HEK293 (cell line): ENCODE results near the gene ADAMTS2.

ENCODE experiments used
- SP2 ChIP-seq: fragments of 450-650 bp; formaldehyde crosslinking; IDR thresholded peaks from 2 replicates; pipeline ENCODE4 v1.5.1; 2016; ENCODE audit warnings: missing biosample characterization, missing genetic modification characterization
- YY1 ChIP-seq: fragments of 450-650 bp; formaldehyde crosslinking; IDR thresholded peaks from 2 replicates; pipeline ENCODE4 v1.5.1; 2018; ENCODE audit warnings: missing biosample characterization, missing genetic modification characterization
- ZNF132 ChIP-seq: fragments of 450-650 bp; formaldehyde crosslinking; IDR thresholded peaks from 2 replicates; pipeline ENCODE4 v1.5.1; 2017; ENCODE audit warnings: missing biosample characterization, missing genetic modification characterization, borderline replicate concordance
- ZNF24 ChIP-seq: fragments of 450-650 bp; formaldehyde crosslinking; IDR thresholded peaks from 2 replicates; pipeline ENCODE4 v1.5.1; 2016; ENCODE audit warnings: missing biosample characterization, missing genetic modification characterization
- ZNF501 ChIP-seq: fragments of 450-650 bp; formaldehyde crosslinking; IDR thresholded peaks from 2 replicates; pipeline ENCODE4 v1.5.1; 2016; ENCODE audit warnings: missing biosample characterization, missing genetic modification characterization
- TF ChIP-seq, protein P1 (sequence below): fragments of 450-650 bp; formaldehyde crosslinking; IDR thresholded peaks from 2 replicates; pipeline ENCODE4 v1.5.1; 2016; ENCODE audit warnings: missing biosample characterization, missing genetic modification characterization
- TF ChIP-seq, protein P2 (sequence below): fragments of 450-650 bp; formaldehyde crosslinking; IDR thresholded peaks from 2 replicates; pipeline ENCODE4 v1.5.1; 2017; ENCODE audit warnings: missing biosample characterization, missing genetic modification characterization
- TF ChIP-seq, protein P3 (sequence below): fragments of 450-650 bp; formaldehyde crosslinking; IDR thresholded peaks from 2 replicates; pipeline ENCODE4 v1.5.1; 2016; ENCODE audit warnings: missing biosample characterization, missing genetic modification characterization, borderline replicate concordance

DNA sequence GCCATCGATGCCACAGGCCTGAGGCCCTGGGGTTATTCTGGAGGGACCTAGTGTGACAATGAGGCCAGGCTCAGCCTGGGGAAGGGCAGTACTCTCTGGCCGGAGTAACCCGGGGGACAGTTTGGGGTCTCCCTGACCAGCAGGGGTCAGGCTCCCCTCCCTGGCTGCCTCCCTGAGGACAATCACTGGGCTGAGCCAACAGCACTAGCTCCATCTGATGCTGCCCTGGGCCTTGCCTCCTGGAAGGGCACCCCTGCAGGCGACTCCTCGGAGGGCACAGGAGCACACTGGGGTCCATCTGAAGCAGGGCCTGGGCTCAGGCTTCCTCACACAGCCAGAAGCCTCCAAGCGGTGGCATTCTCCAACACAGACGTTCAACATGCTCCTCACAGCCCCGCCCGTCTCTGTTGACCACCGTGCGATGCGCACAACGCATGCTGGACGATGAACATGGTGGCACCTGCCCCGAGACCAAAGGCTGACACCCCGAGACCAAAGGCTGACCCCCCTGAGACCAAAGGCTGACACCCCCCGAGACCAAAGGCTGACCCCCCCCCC, 68.3 kb downstream of the ADAMTS2 start:
- no peak for TF ChIP-seq ZNF501 (tag by site-specific recombination)
- no peak for TF ChIP-seq YY1
- TF ChIP-seq, protein P1, sequence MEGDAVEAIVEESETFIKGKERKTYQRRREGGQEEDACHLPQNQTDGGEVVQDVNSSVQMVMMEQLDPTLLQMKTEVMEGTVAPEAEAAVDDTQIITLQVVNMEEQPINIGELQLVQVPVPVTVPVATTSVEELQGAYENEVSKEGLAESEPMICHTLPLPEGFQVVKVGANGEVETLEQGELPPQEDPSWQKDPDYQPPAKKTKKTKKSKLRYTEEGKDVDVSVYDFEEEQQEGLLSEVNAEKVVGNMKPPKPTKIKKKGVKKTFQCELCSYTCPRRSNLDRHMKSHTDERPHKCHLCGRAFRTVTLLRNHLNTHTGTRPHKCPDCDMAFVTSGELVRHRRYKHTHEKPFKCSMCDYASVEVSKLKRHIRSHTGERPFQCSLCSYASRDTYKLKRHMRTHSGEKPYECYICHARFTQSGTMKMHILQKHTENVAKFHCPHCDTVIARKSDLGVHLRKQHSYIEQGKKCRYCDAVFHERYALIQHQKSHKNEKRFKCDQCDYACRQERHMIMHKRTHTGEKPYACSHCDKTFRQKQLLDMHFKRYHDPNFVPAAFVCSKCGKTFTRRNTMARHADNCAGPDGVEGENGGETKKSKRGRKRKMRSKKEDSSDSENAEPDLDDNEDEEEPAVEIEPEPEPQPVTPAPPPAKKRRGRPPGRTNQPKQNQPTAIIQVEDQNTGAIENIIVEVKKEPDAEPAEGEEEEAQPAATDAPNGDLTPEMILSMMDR (tag by site-specific recombination) = 0 out of 2 replicates have a peak, but pooled peaks have one; percentile 16
- TF ChIP-seq, protein P2, sequence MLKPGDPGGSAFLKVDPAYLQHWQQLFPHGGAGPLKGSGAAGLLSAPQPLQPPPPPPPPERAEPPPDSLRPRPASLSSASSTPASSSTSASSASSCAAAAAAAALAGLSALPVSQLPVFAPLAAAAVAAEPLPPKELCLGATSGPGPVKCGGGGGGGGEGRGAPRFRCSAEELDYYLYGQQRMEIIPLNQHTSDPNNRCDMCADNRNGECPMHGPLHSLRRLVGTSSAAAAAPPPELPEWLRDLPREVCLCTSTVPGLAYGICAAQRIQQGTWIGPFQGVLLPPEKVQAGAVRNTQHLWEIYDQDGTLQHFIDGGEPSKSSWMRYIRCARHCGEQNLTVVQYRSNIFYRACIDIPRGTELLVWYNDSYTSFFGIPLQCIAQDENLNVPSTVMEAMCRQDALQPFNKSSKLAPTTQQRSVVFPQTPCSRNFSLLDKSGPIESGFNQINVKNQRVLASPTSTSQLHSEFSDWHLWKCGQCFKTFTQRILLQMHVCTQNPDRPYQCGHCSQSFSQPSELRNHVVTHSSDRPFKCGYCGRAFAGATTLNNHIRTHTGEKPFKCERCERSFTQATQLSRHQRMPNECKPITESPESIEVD (tag by site-specific recombination) = no peak
- TF ChIP-seq SP2 = no peak
- TF ChIP-seq ZNF132 (tag by site-specific recombination) = no peak
- TF ChIP-seq ZNF24 (tag by site-specific recombination) = no peak
- TF ChIP-seq, protein P3, sequence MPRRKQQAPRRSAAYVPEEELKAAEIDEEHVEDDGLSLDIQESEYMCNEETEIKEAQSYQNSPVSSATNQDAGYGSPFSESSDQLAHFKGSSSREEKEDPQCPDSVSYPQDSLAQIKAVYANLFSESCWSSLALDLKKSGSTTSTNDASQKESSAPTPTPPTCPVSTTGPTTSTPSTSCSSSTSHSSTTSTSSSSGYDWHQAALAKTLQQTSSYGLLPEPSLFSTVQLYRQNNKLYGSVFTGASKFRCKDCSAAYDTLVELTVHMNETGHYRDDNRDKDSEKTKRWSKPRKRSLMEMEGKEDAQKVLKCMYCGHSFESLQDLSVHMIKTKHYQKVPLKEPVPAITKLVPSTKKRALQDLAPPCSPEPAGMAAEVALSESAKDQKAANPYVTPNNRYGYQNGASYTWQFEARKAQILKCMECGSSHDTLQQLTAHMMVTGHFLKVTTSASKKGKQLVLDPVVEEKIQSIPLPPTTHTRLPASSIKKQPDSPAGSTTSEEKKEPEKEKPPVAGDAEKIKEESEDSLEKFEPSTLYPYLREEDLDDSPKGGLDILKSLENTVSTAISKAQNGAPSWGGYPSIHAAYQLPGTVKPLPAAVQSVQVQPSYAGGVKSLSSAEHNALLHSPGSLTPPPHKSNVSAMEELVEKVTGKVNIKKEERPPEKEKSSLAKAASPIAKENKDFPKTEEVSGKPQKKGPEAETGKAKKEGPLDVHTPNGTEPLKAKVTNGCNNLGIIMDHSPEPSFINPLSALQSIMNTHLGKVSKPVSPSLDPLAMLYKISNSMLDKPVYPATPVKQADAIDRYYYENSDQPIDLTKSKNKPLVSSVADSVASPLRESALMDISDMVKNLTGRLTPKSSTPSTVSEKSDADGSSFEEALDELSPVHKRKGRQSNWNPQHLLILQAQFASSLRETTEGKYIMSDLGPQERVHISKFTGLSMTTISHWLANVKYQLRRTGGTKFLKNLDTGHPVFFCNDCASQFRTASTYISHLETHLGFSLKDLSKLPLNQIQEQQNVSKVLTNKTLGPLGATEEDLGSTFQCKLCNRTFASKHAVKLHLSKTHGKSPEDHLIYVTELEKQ = no peak
